ENCODE measurements around the gene NCR1. TPM values are rescaled to one million over a fixed set of nuclear protein-coding genes. Genes with fewer than 3 reads are reported as not detected.
"Not testable (repeated sequence)": the region's sequence is repeated elsewhere in the genome, so short reads cannot be mapped to it uniquely, and the experiment has no call there.

The NCR1 gene
- total and polyA plus RNA-seq, 2 experiments from 2014 or later, result not detected

DNA sequence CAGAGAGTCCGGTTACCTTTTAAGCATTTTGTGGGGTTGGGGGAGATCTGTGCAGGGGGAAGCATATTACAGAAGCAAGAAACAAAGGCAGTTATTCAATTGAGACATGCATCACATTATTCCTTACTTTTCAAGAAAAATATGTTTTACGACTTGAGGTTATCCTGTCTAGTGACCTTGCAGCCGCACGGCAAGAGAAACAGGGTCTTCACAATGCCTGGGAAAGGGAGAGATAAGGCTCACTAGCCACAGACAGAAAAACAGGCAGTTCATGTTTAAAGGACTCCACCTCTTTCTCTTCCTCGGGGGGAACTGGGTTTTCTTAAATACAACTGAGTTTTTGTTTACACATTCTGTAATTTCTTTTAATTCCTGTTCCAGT is 536 bp upstream of the NCR1 start:
- Histone ChIP-seq H3K4me3 (no peak overlapping the region), H3K27ac (no peak overlapping the region), H3K27me3 (no peaks in the 10 kb centered on the region), H3K36me3 (no peaks in the 10 kb centered on the region), H3K4me1 (ENCODE audit: low read depth) (no peaks in the 10 kb centered on the region), H3K9me3 (ENCODE audit: low read depth) (no peaks in the 10 kb centered on the region)
- TF ChIP-seq, protein P1, sequence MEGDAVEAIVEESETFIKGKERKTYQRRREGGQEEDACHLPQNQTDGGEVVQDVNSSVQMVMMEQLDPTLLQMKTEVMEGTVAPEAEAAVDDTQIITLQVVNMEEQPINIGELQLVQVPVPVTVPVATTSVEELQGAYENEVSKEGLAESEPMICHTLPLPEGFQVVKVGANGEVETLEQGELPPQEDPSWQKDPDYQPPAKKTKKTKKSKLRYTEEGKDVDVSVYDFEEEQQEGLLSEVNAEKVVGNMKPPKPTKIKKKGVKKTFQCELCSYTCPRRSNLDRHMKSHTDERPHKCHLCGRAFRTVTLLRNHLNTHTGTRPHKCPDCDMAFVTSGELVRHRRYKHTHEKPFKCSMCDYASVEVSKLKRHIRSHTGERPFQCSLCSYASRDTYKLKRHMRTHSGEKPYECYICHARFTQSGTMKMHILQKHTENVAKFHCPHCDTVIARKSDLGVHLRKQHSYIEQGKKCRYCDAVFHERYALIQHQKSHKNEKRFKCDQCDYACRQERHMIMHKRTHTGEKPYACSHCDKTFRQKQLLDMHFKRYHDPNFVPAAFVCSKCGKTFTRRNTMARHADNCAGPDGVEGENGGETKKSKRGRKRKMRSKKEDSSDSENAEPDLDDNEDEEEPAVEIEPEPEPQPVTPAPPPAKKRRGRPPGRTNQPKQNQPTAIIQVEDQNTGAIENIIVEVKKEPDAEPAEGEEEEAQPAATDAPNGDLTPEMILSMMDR (IDR thresholded peaks at IDR 0.05; ENCODE audit: low read depth, low read length), result no peak
- no peak for DNase-seq (ENCODE audit: low read depth in 1 of 2, low spot score in 1 of 2)

DNA sequence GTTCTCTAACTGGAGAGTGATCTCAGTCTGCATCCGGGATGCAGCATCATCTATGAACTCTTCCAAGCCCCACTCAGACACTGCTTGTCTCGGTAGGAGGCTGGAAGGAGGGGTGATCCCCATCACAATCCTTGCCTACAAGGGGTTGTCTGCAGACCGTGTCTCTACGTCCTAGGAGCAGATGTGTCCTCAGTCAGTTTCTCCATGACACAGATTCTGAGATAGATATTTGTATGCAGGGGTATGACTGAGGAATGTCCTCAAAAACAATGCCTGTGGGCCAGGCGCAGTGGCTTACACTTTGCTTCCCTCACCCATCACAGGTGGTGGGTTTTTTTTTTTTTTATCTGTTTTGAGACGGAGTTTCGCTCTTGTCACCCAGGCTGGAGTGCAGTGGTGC is 871 bp downstream of the NCR1 start:
- no peaks in the 10 kb centered on the region for H3K27me3 ChIP-seq
- no peaks in the 10 kb centered on the region for H3K9me3 ChIP-seq (ENCODE audit: low read depth)
- H3K4me1 ChIP-seq (ENCODE audit: low read depth), result no peaks in the 10 kb centered on the region
- no peak overlapping the region for H3K4me3 ChIP-seq
- DNase-seq (ENCODE audit: low read depth in 1 of 2, low spot score in 1 of 2), result no peak
- TF ChIP-seq, protein P1 (IDR thresholded peaks at IDR 0.05; ENCODE audit: low read depth, low read length), result no peak
- H3K27ac ChIP-seq, result no peak overlapping the region
- no peaks in the 10 kb centered on the region for H3K36me3 ChIP-seq

DNA sequence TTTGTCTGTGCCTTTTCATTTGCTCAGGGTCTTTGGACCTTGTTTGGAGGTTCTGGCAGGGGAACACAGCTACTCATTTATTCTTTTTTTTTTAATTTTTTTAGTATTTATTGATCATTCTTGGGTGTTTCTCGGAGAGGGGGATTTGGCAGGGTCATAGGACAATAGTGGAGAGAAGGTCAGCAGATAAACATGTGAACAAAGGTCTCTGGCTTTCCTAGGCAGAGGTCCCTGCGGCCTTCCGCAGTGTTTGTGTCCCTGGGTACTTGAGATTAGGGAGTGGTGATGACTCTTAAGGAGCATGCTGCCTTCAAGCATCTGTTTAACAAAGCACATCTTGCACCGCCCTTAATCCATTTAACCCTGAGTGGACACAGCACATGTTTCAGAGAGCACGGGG is 2.0 kb downstream of the NCR1 start:
- not testable (repeated sequence) for H3K27me3 ChIP-seq; DNase-seq (ENCODE audit: low read depth in 1 of 2, low spot score in 1 of 2); H3K9me3 ChIP-seq (ENCODE audit: low read depth); H3K4me1 ChIP-seq (ENCODE audit: low read depth); H3K4me3 ChIP-seq; H3K27ac ChIP-seq; H3K36me3 ChIP-seq

DNA sequence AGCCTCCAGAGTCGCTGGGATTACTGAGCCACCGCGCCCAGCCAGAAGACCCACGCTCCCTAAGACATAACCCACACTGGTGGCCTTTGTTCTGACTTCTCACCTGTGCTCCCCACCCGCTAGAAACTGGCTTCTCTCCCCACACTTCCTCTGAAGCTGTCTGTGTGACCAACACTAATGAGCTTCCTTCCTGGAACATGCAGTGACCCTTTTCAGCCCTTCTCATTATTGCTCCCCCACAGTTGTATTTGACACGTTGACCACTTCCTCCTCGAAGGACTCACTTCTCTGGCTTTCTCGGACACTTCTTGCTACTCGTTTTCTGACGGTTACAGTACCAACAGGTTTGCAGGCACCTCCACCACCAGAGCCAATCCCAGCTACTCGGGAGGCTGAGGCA is 10.9 kb downstream of the NCR1 start:
- Histone ChIP-seq H3K36me3 (no peaks in the 10 kb centered on the region), H3K27me3 (no peaks in the 10 kb centered on the region), H3K27ac (no peak overlapping the region), H3K4me1 (ENCODE audit: low read depth) (no peaks in the 10 kb centered on the region), H3K4me3 (no peak overlapping the region), H3K9me3 (ENCODE audit: low read depth) (no peaks in the 10 kb centered on the region)
- DNase-seq (ENCODE audit: low read depth in 1 of 2, low spot score in 1 of 2), result no peak
- TF ChIP-seq, protein P1 (IDR thresholded peaks at IDR 0.05; ENCODE audit: low read depth, low read length), result no peak

DNA sequence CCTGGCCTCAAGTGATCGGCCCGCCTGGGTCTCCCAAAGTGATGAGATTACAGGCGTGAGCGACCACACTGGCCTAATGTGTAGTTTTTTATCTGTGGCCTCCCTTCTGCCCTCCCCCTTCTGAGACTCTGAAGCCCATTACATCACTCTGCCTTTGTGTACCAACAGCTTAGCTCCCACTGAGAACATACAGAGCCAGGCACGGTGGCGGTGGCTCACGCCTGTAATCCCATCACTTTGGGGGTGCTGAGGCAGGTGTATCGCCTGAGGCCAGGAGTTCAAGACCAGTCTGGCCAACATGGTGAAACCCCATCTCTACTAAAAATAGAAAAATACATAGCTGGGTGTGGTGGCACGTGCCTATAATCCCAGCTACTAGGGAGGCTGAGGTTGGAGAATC is 12.6 kb downstream of the NCR1 start:
- no peak for DNase-seq (ENCODE audit: low read depth in 1 of 2, low spot score in 1 of 2)
- TF ChIP-seq, protein P1 (IDR thresholded peaks at IDR 0.05; ENCODE audit: low read depth, low read length), result no peak
- Histone ChIP-seq H3K9me3 (ENCODE audit: low read depth) (no peaks in the 10 kb centered on the region), H3K4me3 (no peak overlapping the region), H3K4me1 (ENCODE audit: low read depth) (no peaks in the 10 kb centered on the region), H3K36me3 (no peaks in the 10 kb centered on the region), H3K27ac (no peak overlapping the region), H3K27me3 (no peaks in the 10 kb centered on the region)

DNA sequence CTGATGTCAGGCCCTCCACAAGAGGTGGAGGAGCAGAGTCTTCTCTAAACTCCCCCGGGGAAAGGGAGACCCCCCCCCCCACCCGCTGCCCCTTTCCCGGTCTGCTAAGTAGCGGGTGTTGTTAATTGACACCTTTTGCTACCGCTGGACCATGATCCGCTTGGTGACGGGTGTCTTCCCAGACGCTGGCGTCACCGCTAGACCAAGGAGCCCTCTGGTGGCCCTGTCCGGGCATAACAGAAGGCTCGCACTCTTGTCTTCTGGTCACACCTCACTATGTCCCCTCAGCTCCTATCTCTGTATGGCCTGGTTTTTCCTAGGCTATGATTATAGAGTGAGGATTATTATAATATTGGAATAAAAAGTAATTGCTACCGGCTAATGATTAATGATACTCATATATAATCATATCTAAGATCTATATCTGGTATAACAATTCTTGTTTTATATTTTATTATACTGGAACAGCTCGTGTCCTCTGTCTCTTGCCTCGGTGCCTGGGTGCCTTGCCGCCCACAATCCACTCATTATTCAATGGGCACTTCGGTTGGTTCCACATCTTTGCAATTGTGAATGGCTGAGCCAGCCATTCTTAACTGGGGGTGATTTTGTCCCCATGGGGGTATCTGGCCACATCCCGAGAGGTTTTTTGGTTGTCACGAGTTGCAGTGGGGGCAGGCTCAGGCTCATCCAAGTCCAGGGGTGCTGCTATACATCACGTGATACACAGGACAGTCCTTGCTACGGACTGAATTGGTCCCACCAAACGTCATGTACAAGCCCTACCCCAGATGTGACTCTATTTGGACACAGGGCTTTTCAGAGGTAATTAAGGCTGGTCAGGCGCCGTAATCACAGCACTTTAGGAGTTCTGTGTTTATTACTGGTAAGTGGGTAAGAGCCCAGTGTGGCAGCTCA is 14.0 kb downstream of the NCR1 start:
- not testable (repeated sequence) for H3K36me3 ChIP-seq; H3K9me3 ChIP-seq (ENCODE audit: low read depth); H3K27me3 ChIP-seq; H3K27ac ChIP-seq; H3K4me1 ChIP-seq (ENCODE audit: low read depth); H3K4me3 ChIP-seq
- peak in 1 of 2 donors; percentile 1 for DNase-seq (ENCODE audit: low read depth in 1 of 2, low spot score in 1 of 2)

Measured in cardiac muscle cell (in vitro differentiated cells and primary cell).